ENCODE measurements around the gene ZNF276.

- TF ChIP-seq TCF12 (IDR thresholded peaks at IDR 0.05; ENCODE audit: low read depth, low read length) (no peak), GTF2F1 (IDR thresholded peaks at IDR 0.05; ENCODE audit: borderline replicate concordance, low read depth, low read length) (no peak), POLR2AphosphoS5 (IDR thresholded peaks at IDR 0.05; ENCODE audit: low read depth, low read length) (no peak), ZNF274 (IDR thresholded peaks at IDR 0.05; ENCODE audit: borderline replicate concordance, extremely low read depth, low read length) (no peak), TBP (IDR thresholded peaks at IDR 0.05; ENCODE audit: low read depth, low read length) (no peak), CTCF (IDR thresholded peaks at IDR 0.05; ENCODE audit: control extremely low read depth in 1 of 3, insufficient read depth in 1 of 3, low read depth in 1 of 3, low read length in 3 of 3) (no peak), MAX (IDR thresholded peaks at IDR 0.05) (no peak), TAF1 (IDR thresholded peaks at IDR 0.05; ENCODE audit: low read depth, low read length) (no peak), SP4 (IDR thresholded peaks at IDR 0.05; ENCODE audit: low read length) (no peak)
These were observed 63.1 kb downstream of the ZNF276 start for GRCh38 chr16:89784406-89784805.

All from H1 (cell line).